GM18519 (cell line): ENCODE results near the gene MRPS14.
"Not testable (repeated sequence)": the region's sequence is repeated elsewhere in the genome, so short reads cannot be mapped to it uniquely, and the experiment has no call there.

Source experiments
- ATAC-seq: cut with Tn5 transposase; IDR thresholded peaks from one replicate; pipeline ENCODE4 v1.9.1; 2021; ENCODE audit warnings: mild to moderate bottlenecking, moderate library complexity; ENCODE audit not compliant: unreplicated experiment, low FRiP score

Gene MRPS14

DNA sequence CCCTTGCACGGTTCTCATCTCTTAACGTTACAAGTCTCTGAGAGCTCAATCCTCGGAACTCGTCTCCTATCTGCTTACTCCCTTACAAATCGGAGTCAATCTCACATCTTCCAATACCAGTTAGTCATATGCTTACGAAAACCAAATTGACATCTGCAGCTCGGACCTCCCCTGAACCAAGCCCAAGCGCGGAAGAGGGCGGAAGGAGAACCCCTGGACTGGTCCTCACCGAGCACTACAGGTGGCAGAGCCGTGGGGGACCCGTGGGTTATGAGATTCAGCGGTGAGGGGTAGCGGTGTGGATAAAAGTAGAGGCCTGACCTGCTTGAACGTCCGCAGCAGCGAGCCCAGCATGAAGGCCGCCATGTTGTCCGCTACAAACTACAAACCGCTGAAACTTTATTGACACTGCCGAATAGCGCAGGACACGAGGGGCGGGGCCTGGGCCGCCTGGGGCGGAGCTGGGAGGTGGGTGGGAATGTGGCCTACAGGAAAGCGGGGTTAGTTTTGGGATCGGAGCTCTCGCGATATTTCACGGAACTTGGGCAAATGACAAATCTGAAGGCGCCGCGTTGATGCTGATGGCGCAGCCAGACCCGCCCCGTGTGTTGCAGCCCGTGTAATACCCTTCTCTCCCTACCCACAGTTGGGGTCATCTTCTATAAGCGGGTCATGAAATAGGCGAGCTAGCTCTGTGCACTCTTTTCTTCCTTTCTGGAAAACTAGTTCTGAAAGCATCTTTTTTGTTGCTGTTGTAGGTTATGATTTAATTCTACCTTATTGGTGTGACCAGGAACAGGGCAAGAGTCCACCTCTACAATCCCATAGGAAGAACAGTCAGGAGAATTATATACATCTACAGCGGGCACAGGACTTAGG, at the start of gene MRPS14:
TSS of gene MRPS14 (minus strand) at position 383 of the 879 bp plus-strand sequence. CDS start at position 366, 17 bp downstream.
- peak; percentile 76 for ATAC-seq

DNA sequence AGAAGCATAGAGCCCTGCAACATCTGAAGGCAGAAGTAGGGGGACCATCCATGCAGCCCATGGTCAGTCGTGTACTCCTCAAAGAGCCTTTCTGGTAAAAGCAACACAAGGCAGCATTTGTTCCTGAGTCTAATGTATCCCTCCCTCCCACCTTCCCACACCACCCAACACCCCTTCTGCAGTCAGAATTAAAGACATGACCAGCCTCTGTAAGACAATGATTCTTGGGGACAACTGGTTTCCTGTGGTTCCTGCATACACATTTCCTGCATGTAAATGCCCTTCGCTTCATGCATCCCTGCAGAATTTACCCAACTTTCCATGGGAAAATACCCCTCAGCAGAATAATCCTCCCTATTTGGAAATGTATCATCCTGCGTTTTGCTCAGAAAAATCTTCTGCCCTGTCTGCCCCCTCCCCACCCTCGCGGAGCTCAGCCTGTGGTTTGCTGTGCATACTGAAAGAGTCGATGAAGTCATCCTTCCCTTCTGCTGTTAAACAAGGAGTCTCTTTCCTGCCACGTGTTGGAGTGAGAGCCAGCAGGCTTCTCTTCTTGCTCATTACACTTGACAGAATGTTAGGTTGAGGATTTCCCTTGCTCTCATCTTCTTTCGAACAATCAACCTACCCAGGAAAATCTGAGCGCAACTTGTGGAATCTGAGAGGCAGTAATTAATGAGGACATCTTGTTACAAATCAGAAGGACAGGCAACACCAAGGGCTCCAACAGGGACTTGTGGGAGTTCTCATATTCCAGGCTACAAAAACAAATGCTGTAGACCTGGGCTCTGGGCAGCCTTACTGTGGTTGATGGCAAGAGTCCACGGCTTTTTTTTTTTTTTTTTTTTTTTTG, 49.1 kb upstream of the MRPS14 start:
- ATAC-seq: no peak

DNA sequence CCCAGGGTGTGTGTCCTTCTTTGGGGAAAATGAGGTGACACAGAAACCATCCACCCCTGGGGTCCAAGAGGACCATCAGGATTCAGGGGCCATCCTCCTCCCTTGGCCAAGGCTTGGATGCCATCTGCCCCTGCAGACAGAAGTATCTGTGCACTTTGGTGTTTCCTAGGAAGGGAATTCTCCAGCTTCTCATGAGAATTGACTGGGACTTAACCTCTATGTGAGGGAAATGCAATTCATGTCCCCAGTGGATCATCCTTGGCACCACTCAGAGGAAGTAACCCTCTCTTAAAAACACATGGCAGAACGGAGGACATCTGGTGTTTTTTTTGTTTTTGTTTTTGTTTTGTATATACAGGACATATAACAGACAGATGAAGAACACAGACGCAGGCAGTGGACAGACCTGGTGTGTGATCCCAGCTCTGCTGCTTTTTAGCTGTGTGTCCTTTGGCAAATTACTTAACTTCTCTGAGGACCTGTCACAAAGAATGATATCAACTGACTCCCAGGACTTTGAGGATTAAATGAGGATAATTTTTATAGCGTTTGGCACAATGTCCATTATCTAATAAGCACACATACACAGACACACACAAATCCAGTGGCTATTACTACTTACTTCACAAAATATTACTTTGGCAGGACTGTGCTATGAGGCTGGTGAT, 48.2 kb upstream of the MRPS14 start:
- no peak for ATAC-seq

DNA sequence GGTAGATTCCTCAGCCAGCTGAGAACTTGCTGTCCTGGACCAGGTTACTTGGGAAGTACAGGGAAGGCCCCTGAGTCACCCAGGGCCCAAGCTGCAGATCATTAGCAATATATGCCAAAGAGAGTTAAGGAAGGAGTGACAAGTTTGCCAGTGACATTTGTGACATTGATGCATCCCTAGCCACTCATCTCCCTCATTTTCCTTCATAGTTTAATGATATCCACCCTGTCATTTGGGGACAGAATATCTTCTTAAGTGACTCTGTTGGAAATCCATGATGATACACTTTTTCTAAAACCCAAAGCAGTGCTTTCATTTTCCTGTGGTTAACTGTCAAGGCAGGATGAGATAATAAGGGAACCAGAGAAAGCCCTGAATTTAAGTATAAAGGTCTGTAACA, 47.6 kb upstream of the MRPS14 start:
- ATAC-seq: no peak

DNA sequence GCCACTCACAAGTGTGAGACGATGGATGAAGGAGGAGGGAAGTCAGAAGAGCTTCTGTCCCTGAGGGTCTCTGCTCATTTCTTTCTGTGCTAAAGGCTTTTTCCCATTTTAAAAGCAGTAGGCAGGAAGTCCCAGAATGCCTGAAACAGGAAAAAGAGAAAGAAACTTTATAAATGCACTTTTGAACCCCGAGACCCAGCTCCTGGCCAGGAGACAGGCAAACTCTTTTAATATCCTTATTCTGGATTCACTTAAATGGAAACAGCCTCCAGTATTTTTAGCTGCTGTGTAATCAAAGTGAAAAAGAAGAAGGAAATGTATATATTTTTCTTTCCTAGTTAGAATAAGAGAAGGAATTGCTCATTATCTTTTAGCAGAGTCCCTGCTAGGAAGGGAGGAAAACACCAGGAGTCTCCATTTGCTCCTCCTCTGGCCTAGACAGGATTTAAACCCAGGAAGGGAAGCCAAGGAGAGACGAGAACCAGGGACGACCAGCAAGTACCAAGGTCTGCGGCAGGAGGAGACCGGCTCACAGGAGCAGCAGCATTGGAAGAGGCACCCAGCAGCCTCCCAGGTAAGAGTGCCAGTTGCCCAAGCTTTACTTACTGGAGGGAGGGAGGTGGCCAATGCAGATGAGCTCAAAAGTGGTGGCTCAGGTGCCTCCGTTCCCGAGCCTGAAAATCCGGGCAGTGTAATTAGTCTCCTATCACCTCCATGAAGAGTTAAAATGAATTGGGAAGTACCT, 44.3 kb upstream of the MRPS14 start, which contains the start of gene TNN:
TSS of gene TNN (plus strand) at position 472 of the 745 bp plus-strand sequence. CDS start 9,586 bp downstream, outside the sequence.
- ATAC-seq: no peak

DNA sequence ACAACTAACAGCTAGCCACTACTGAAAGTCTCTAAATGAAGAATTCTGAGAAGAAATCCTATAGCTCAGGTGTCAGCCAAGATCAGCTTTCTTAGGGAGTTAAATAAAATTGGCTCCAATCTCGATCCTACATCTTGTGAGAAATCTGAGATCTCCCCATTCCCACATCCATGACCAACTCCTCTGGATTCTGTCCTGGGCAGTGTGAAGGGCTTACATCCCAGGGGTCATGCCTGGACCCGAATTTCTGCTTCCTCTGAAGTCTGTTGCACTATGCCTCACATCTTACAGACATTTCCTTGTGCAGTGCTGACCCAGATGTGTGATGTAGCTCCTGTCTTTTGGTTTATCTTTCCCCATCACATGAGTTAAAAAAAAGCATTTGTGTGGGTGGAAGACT, 39.6 kb upstream of the MRPS14 start:
- no peak for ATAC-seq

DNA sequence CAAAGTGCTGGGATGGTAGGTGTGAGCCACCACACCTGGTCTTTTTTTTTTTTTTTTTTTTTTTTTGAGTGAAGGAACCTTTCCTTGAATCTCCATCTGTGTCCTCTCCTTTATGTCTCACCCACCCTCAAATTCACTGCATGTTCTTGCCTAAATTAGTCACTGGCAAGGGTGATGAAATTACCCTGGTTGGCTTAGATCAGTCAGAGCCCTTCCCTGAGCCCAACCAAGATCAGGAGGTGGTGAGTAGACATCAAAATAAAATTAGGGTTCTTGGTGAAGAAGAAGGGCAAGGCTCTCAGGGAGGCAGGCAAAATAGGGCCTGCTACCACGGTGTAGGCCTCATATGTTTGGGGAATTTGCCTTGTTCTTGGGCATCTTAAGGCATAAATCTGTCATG, 39.1 kb upstream of the MRPS14 start:
- ATAC-seq: no peak

DNA sequence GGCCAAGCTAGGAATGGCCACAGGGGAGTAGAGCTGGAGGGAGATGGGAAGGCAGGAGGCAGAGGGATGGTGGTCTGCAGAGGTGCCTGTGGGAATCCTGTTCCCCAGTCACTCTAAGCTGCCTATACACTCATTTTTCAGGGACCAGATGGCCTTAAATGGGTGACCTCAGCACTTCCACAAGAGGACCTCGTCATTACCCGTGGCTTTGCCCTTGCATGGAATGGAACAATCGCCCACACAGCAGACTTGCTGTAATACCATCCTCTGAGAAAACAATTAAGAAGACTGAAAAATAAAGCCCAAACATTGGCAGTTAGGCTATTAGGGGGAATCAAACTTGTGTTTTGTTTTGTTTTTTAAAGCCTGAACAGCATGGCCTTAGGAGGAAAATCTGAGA, 31.5 kb upstream of the MRPS14 start:
- ATAC-seq: no peak

DNA sequence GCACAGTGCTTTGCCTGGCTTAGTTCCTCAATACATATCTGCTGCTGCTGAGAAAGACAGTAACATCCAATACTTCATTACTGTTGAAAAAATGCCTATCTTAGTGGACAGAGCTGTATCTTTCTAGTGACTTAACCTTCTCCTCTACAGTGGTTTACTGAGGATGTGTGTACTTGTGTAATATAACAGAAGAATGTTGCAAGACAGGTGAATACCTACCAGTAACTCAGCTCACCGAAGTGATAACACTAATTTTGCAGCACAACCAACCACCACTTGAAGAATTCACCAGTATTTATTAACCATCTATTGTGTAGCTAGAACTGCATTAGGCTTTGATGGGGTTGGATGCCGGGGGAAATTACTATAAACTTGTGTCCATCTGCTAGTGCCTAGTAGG, 27.8 kb upstream of the MRPS14 start:
- no peak for ATAC-seq

DNA sequence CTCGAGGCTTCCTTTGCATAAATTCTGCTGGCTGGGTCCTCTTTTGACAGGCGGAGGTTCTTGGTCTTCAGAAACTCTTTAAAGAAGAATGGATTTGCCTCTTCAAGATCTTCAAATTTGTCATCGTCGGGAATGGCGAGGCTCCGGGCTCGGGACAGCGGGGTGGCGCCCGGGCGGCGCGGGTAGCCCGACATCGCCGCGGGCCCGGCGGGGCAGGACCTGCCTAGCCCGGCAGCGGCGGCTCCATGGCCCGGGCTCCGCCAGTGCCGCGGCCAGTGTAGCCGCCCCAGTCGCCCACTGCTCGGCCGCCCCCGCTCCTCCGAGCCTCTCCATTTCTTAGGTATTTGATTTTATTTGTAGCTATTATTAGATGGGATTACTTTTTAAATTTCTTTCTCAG, 22.3 kb upstream of the MRPS14 start:
- ATAC-seq: no peak

DNA sequence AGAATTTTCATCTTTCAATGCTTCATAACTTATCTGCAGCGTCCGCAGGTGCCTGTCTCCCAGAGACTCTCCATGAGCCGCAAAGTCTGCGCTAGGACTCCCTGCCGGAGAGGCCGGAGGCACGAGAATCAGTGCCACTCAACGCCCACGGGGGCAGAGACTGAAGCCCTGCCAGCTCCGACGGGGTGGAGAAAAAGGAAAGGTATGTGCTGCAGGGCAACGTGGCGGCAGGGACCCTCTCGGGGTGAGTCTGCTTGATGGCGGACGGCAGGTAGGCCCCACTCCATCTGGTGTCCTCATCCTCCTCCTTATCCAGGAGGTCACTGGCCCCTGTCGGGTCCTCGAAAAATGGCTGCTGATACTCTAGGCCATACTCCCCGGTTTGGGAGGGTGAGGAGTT, 21.9 kb upstream of the MRPS14 start:
- no peak for ATAC-seq

DNA sequence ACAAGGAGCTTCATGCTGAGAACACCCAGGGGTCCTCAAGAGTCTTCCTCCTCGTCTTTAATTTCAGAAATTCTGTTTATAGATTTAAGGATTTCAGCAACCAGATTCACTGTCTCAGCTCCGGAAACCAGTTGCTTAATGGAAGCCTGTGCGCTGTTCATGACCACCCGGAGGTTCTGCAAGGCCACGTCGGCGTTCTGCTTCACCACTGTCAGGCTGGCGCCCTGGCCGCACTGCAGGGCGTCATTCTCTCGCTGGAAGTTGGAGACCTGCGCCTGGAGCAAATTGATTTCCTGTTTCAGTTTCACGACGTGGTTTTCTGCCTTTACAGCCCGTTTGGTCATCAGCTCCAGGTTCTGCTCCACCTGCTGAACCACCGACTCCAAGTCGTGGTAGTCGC, 21.4 kb upstream of the MRPS14 start:
- ATAC-seq: not testable (repeated sequence)

DNA sequence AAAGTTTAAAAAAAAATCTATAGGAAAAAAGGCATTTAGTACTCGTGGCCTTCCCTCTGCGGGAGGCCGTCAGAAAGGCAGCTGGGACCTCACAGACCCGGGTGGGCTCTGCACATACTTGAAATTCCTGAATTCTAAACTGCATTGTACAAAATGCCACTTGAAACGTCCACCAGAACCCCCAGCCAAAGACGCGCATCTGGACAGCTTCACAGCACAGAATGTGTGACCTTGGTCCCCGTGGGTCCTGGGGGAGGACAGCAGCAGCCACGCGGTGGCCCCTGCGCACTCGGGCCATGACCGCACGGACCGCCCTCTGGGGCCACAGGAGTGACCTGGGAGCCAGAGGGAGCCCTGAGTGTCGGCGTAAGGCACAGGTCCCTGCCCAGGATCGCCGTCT, 20.6 kb upstream of the MRPS14 start:
- ATAC-seq: no peak

DNA sequence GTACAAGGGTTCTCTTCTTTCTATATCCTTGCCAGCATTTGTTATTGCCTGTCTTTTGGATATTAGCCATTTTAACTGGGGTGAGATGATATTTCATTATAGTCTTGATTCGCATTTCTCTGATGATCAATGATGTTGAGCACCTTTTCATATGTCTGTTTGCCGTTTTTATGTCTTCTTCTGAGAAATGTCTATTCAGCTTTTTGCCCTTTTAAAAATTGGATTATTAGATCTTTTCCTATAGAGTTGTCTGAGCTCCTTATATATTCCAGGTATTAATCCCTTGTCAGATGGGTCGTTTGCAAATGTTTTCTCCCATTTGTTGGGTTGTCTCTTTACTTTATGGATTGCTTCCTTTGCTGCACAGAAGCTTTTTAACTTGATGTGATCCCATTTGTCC, 19.4 kb upstream of the MRPS14 start:
- no peak for ATAC-seq

DNA sequence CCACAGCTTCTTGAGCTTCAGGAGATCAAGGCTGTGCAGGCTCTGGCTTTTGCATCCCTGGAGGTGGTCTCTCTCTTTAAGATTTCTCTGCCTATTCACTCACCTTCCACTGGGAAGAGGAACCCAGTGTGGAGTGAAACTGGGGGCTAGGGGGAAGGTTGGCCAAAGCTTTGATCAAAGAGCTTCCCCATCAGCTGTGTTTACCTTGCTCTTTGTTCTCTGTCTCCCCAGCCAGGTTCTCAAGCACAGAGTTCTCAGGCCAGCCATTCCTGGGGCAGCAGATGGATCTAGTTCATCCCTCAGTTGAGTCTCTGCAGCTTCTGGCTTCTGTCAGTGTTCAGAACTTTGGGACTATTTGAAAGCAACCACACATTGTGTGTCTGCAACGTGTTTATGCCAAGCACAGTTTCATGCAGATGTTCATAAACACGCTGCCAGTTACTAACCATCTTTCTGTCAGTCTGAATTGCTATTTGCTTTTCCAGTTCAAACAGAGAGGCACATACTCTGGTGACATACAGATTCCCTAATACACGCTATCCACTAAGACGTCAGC, 17.2 kb upstream of the MRPS14 start:
- no peak for ATAC-seq

DNA sequence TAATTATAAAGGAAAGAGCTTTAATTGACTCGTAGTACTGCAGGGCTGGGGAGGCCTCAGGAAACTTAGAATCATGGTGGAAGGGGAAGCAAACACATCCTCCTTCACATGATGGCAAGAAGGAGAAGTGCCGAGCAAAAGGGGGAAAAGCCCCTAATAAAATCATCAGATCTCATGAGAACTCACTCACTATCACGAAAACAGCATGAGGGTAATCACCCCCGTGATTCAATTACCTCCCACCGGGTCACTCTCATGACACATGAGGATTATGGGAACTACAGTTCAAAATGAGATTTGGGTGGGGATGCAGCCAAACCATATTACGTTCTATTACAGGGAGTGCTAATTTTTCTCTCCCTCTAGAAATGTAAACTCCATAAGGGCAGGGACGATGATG, 14.2 kb upstream of the MRPS14 start:
- ATAC-seq: no peak

DNA sequence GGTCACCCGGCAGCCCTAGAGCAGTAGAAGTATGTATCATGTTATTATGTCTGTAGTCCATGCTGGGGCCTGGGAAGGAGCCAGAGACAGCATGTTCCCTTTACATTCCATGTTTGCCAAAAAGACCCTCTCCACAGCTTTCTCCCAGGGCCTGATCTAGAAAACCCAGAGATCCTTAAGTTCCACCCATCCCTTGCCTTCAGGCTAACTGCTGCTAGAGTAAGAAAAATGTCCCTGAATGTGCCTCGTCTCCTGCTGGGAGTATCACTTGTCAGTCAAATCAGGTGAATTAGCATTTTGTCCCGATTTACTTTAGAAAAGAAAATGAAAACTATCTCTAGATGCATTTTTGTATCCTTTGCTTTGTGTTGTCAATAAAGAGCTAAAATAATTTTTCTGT, 13.3 kb upstream of the MRPS14 start:
- no peak for ATAC-seq

DNA sequence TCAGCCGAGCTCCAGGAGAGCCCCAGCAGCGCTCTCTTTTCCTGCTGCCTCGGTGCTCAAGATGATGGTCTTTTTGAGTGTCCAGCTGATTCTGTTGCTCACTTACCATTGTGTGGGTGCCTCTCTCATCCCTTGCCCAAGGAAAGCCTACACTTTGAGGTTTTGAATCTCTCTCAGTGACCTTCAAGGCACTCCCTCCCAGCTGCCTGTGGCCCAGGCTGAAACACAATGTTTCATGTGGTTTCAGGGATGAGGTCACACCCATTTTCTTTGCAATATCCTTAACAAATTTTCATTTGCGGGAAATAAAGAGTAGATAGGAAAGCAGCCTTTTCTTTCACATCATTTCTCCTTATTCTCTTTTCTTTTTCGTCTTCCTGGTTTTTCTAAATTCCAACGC, 12.6 kb upstream of the MRPS14 start:
- no peak for ATAC-seq

DNA sequence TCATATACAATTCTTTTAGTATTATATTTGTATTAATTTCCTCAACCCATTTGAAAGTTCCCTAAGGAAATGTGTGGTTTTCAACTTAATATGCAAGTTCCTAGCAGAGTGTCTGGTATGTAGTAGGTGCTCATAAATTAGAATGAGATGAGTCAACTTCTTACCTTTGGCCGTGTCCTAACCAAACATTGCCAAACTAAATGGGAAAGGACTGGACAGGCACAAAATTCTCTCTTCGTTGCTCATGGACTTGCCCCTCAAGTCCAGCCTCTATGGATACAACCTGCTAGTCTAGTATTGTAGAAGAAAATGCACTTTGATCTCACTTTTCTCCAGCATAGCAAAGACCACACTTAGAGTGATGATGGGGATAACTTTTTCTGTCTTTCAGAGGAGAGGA, 11.6 kb upstream of the MRPS14 start:
- ATAC-seq: no peak

DNA sequence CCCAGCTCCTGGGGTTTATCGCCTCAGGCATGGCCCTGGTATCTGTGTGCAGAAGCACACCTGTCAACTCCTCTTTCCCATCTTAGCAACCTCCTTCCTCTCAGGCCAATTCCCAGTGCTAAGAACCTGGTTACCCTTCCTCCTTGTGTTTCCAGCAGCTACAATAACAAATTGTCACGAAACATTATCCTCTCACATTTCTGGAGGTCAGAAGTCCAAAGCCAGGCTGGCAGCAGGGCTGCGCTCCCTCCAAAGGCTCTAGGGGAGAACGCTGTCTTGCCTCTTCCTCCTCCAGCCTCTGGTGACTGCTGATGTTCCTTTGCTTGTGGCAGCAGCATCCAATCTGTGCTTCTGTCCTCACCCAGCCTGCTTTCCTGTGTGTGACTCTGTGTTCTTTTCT, 10.7 kb upstream of the MRPS14 start:
- no peak for ATAC-seq
